Hepatocyte (in vitro differentiated cells): ENCODE results near the gene KCNK3. TPM values are rescaled to one million over a fixed set of nuclear protein-coding genes. Genes with fewer than 3 reads are reported as not detected.

Source experiments
- DNase-seq: peaks from one replicate; pipeline ENCODE4 v3.0.0-alpha.2; 2016; ENCODE audit warnings: low spot score
- H2AFZ ChIP-seq: fragments of 200-600 bp; sonication (generic); 2 replicates; pipeline ENCODE4 v1.6.0; 2016; ENCODE audit warnings: antibody characterized with exemption, mild to moderate bottlenecking
- H3K27ac ChIP-seq: fragments of 200-600 bp; sonication (generic); 2 replicates; pipeline ENCODE4 v1.5.1; 2016; ENCODE audit warnings: mild to moderate bottlenecking
- H3K27me3 ChIP-seq: fragments of 200-600 bp; sonication (generic); 2 replicates; pipeline ENCODE4 v1.6.1; 2016
- H3K36me3 ChIP-seq: fragments of 200-600 bp; sonication (generic); replicated peaks from 2 replicates; pipeline ENCODE4 v1.5.1; 2016; ENCODE audit warnings: low read depth; ENCODE audit not compliant: insufficient read depth
- H3K4me1 ChIP-seq: fragments of 200-600 bp; sonication (generic); 2 replicates; pipeline ENCODE4 v1.5.1; 2016; ENCODE audit warnings: mild to moderate bottlenecking, moderate library complexity; ENCODE audit not compliant: insufficient read depth
- H3K4me2 ChIP-seq: fragments of 200-600 bp; sonication (generic); 2 replicates; pipeline ENCODE4 v1.6.0; 2016
- H3K4me3 ChIP-seq: fragments of 200-600 bp; sonication (generic); 2 replicates; pipeline ENCODE4 v1.5.1; 2016; ENCODE audit warnings: mild to moderate bottlenecking
- H3K79me2 ChIP-seq: fragments of 200-600 bp; sonication (generic); 2 replicates; pipeline ENCODE4 v1.6.0; 2017; ENCODE audit warnings: mild to moderate bottlenecking
- H3K9me2 ChIP-seq: fragments of 200-600 bp; sonication (generic); replicated peaks from 2 replicates; pipeline ENCODE4 v1.6.0; 2017; ENCODE audit warnings: mild to moderate bottlenecking; ENCODE audit not compliant: insufficient read depth
- H3K9me3 ChIP-seq: fragments of 200-600 bp; sonication (generic); 2 replicates; pipeline ENCODE4 v1.5.1; 2016; ENCODE audit warnings: low read depth, mild to moderate bottlenecking
- H4K20me1 ChIP-seq: fragments of 200-600 bp; sonication (generic); 2 replicates; pipeline ENCODE4 v1.6.0; 2016; ENCODE audit warnings: mild to moderate bottlenecking; ENCODE audit not compliant: insufficient read depth, poor library complexity, severe bottlenecking
- EZH2 ChIP-seq: fragments of 200-600 bp; sonication (generic); IDR thresholded peaks from 2 replicates; pipeline ENCODE4 v1.6.1; 2016; ENCODE audit warnings: antibody characterized with exemption, mild to moderate bottlenecking, borderline replicate concordance
- EZH2phosphoT487 ChIP-seq: fragments of 200-600 bp; sonication (generic); IDR thresholded peaks from one replicate; pipeline ENCODE4 v1.6.1; 2018; ENCODE audit warnings: antibody characterized with exemption, mild to moderate bottlenecking, low read depth, moderate library complexity; ENCODE audit not compliant: unreplicated experiment, severe bottlenecking
- WGBS: methylation state at CpG from one replicate; pipeline ENCODE4 v1.1.6; 2016; ENCODE audit warnings: low lambda C conversion rate; ENCODE audit errors: missing lambda C conversion rate; 5-methylcytosine and 5-hydroxymethylcytosine counted together
- polyA plus RNA-seq: library from polyadenylated mRNA; unstranded; fragments of >200 nt; fragmentation: Nextera tagmentation; extraction: Ambion mirVana; gene quantifications from 2 replicates; pipeline ENCODE4 v1.2.1, GENCODE V29; 2016
- total RNA-seq: library from RNA; depleted of rRNA; stranded (reverse); fragments of >200 nt; gene quantifications from 2 replicates; pipeline ENCODE4 v1.2.3, GENCODE V29; 2014
- TF ChIP-seq, protein P1 (sequence below): fragments of 200-600 bp; sonication (generic); IDR thresholded peaks from 2 replicates; pipeline ENCODE4 v1.5.1; 2016; ENCODE audit warnings: antibody characterized with exemption, mild to moderate bottlenecking; ENCODE audit not compliant: poor library complexity

The KCNK3 gene
- total and polyA plus RNA-seq, 2 experiments from 2014 or later = 8.2 to 9.4 TPM

DNA sequence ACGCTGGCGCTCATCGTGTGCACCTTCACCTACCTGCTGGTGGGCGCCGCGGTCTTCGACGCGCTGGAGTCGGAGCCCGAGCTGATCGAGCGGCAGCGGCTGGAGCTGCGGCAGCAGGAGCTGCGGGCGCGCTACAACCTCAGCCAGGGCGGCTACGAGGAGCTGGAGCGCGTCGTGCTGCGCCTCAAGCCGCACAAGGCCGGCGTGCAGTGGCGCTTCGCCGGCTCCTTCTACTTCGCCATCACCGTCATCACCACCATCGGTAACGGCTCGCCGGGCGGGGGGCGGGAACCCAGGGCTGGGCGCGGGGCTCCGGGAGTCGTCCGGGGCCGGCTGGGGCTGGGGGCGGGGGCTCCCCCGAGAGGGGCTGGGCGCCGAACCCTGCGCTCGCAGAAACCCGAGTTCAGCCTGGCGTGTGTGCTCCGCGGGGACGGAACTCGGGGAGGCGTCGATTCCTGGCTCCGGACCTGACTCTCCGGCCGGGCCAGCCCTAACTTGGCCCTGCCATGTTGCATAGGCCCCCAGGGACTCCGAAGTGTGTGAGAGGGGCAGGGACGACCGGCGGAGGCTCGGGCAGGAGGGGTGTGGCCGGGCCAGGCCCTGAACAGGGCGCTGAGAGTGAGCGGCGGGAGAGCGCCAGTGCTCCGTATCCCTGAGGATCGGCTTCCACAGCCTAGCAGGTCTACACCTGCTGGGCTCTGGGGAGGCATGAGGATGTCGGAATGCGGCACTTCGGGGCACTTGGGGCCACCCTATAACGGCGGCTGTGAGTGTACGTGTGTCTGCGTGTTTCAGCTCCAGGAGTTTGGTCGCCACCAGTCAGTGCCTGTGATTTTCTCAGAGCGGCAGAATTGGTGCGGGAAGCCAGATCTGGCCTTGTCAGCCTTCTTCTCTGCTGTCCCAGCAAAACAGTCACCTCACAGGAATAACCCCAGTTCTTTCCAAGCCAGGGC lies 651 bp downstream of the KCNK3 start:
- Histone ChIP-seq H3K27me3 (peaks cover 37% of the 10 kb centered on the region), H4K20me1 (no peaks in the 10 kb centered on the region), H3K4me2 (peak overlapping the region; percentile 92), H3K79me2 (no peaks in the 10 kb centered on the region), H3K9me2 (no peaks in the 10 kb centered on the region), H3K36me3 (no peaks in the 10 kb centered on the region), H3K27ac (peak overlapping the region; percentile 46), H3K9me3 (no peaks in the 10 kb centered on the region), H3K4me3 (peak overlapping the region; percentile 49), H2AFZ (no peak overlapping the region), H3K4me1 (peaks cover 20% of the 10 kb centered on the region)
- 6% methylated on average over 55 of the region's 83 CpGs for WGBS
- TF ChIP-seq, protein P1, sequence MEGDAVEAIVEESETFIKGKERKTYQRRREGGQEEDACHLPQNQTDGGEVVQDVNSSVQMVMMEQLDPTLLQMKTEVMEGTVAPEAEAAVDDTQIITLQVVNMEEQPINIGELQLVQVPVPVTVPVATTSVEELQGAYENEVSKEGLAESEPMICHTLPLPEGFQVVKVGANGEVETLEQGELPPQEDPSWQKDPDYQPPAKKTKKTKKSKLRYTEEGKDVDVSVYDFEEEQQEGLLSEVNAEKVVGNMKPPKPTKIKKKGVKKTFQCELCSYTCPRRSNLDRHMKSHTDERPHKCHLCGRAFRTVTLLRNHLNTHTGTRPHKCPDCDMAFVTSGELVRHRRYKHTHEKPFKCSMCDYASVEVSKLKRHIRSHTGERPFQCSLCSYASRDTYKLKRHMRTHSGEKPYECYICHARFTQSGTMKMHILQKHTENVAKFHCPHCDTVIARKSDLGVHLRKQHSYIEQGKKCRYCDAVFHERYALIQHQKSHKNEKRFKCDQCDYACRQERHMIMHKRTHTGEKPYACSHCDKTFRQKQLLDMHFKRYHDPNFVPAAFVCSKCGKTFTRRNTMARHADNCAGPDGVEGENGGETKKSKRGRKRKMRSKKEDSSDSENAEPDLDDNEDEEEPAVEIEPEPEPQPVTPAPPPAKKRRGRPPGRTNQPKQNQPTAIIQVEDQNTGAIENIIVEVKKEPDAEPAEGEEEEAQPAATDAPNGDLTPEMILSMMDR = no peak
- peak; percentile 15 for DNase-seq

- Histone ChIP-seq H3K4me2 (peak overlapping the region; percentile 92), H4K20me1 (no peaks in the 10 kb centered on the region), H3K27ac (no peak overlapping the region)
Measured at GRCh38 chr2:26694001-26694400, 1.5 kb downstream of the KCNK3 start.

DNA sequence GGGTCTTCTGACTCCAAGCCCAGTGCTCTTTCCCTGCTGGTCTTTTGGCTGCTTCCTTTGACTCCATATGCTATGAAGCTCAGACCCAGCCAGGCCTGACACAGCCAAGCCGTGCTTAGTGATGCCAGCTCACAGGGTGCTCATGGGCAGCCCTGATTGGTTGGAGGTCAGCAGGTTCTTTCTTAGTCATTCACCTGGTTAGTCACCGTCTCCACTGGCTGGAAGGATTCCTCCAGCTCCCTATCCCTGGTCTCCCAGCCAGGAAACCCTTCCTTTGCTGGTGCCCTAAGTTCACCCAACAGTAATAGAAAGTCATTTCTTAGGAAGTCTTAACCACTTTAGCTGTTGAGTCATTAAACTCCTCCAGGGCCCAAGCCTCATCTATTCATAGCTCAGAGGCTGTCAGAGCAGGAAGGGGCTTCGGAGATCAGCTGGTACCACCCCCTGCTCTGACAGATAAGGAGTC lies 3.9 kb downstream of the KCNK3 start:
- peak; percentile 30 for DNase-seq
- Histone ChIP-seq H3K27ac (no peak overlapping the region), H2AFZ (no peak overlapping the region), H3K9me3 (no peaks in the 10 kb centered on the region), H3K79me2 (no peaks in the 10 kb centered on the region), H3K9me2 (no peaks in the 10 kb centered on the region), H3K4me1 (peaks cover 19% of the 10 kb centered on the region), H3K36me3 (no peaks in the 10 kb centered on the region), H4K20me1 (no peaks in the 10 kb centered on the region), H3K4me2 (no peak overlapping the region), H3K4me3 (no peak overlapping the region), H3K27me3 (peaks cover 30% of the 10 kb centered on the region)
- TF ChIP-seq, protein P1 = no peak
- TF ChIP-seq EZH2 (no peak), EZH2phosphoT487 (no peak)
- WGBS = 45% methylated on average over 3 of the region's 3 CpGs

More at GRCh38 chr2:26694001-26694400, 1.5 kb downstream of the KCNK3 start:
- no peak for DNase-seq
- Histone ChIP-seq H3K36me3 (no peaks in the 10 kb centered on the region), H3K9me2 (no peaks in the 10 kb centered on the region), H3K9me3 (no peaks in the 10 kb centered on the region), H3K27me3 (peaks cover 37% of the 10 kb centered on the region), H3K79me2 (no peaks in the 10 kb centered on the region), H3K4me3 (no peak overlapping the region), H2AFZ (no peak overlapping the region), H3K4me1 (peaks cover 20% of the 10 kb centered on the region)
- WGBS = 60% methylated on average over 7 of the region's 7 CpGs
- TF ChIP-seq EZH2 = no peak
- TF ChIP-seq, protein P1 = no peak
- no peak for TF ChIP-seq EZH2phosphoT487
